H1 (cell line): ENCODE data around the gene DMC1. TPM values are rescaled to one million over a fixed set of nuclear protein-coding genes. Genes with fewer than 3 reads are reported as not detected.

Experiments used
- CTCF ChIA-PET: fragments of 300-600 bp; sonication (Branson Sonifier 250); formaldehyde crosslinking; loops from one replicate; lab custom pipeline; 2021; ENCODE audit not compliant: partially characterized antibody; lab: Charles Lee
- POLR2A ChIA-PET: fragments of 300-600 bp; sonication (Branson Sonifier 250); formaldehyde crosslinking; loops from one replicate; lab custom pipeline; 2021; ENCODE audit warnings: inconsistent platforms; ENCODE audit not compliant: partially characterized antibody; lab: Charles Lee
- DNase-seq, 2 experiments: peaks; one replicate each; pipeline versions ENCODE4 v3.0.0 to v3.0.0-alpha.2; 2010 to 2022; ENCODE audit warnings: low spot score in 2 of 2, low read depth in 1 of 2, mixed read lengths in 1 of 2
- FAIRE-seq: peaks from 2 replicates; lab custom pipeline; 2011; peaks lifted over from hg19 to GRCh38; lab: Jason Lieb, UNC
- H2AFZ ChIP-seq: 2 replicates; pipeline ENCODE4 v1.8.1; 2012; ENCODE audit warnings: low read length, inconsistent platforms
- H2AK5ac ChIP-seq: 2 replicates; pipeline ENCODE4 v1.6.1; 2013; ENCODE audit warnings: low read depth, low read length
- H2BK120ac ChIP-seq: replicated peaks from 2 replicates; pipeline ENCODE3; 2013; ENCODE audit warnings: low read depth, low read length, inconsistent platforms
- H2BK12ac ChIP-seq: 2 replicates; pipeline ENCODE4 v1.6.1; 2013; ENCODE audit warnings: low read depth, low read length
- H2BK15ac ChIP-seq: 2 replicates; pipeline ENCODE4 v1.6.1; 2013; ENCODE audit warnings: low read length
- H2BK20ac ChIP-seq: 2 replicates; pipeline ENCODE4 v1.6.1; 2013; ENCODE audit warnings: low read length
- H2BK5ac ChIP-seq: 2 replicates; pipeline ENCODE4 v1.6.1; 2013; ENCODE audit warnings: low read depth, low read length
- H3K14ac ChIP-seq: 2 replicates; pipeline ENCODE4 v1.6.1; 2013; ENCODE audit warnings: inconsistent platforms; ENCODE audit not compliant: insufficient read length
- H3K18ac ChIP-seq: 2 replicates; pipeline ENCODE4 v1.6.1; 2013; ENCODE audit warnings: low read length; ENCODE audit errors: extremely low read depth
- H3K23ac ChIP-seq: 2 replicates; pipeline ENCODE4 v1.6.1; 2013; ENCODE audit warnings: inconsistent platforms; ENCODE audit not compliant: insufficient read length
- H3K23me2 ChIP-seq: 2 replicates; pipeline ENCODE4 v1.6.1; 2013; ENCODE audit warnings: low read depth, low read length
- H3K27ac ChIP-seq: 2 replicates; pipeline ENCODE4 v1.6.1; 2011; ENCODE audit warnings: low read depth, low read length, inconsistent platforms
- H3K27me3 ChIP-seq, 4 experiments: replicated peaks in 1 of 4; 1 replicate in 1 of 4; 2 replicates in 3 of 4; pipeline versions ENCODE4 v1.6.1 to v1.8.1; 2011 to 2013; ENCODE audit warnings: low read length in 3 of 4, mild to moderate bottlenecking in 3 of 4, inconsistent platforms in 2 of 4, mixed read lengths in 2 of 4, moderate library complexity in 1 of 4; ENCODE audit not compliant: control insufficient read depth in 3 of 4, insufficient read depth in 3 of 4; ENCODE audit errors: extremely low read depth in 1 of 4
- H3K36me3 ChIP-seq, 4 experiments: 2 replicates each; pipeline versions ENCODE4 v1.6.1 to v1.8.1; 2011 to 2013; ENCODE audit warnings: mild to moderate bottlenecking in 4 of 4, low read length in 3 of 4, moderate library complexity in 2 of 4, control low read depth in 1 of 4, inconsistent platforms in 1 of 4; ENCODE audit not compliant: insufficient read depth in 4 of 4, control insufficient read depth in 2 of 4
- H3K4ac ChIP-seq: replicated peaks from 2 replicates; pipeline ENCODE3; 2013; ENCODE audit warnings: low read length, low read depth, mixed read lengths, inconsistent platforms; ENCODE audit not compliant: insufficient read length
- H3K4me1 ChIP-seq, 4 experiments: replicated peaks in 1 of 4; 1 replicate in 1 of 4; 2 replicates in 3 of 4; pipeline versions ENCODE4 v1.6.1 to v1.8.1; 2011 to 2013; ENCODE audit warnings: low read length in 3 of 4, inconsistent platforms in 2 of 4, mixed read lengths in 1 of 4; ENCODE audit not compliant: insufficient read depth in 4 of 4, control insufficient read depth in 3 of 4
- H3K4me2 ChIP-seq, 2 experiments: 2 replicates each; pipeline versions ENCODE4 v1.6.1 to v1.8.1; 2011 to 2013; ENCODE audit warnings: low read depth in 2 of 2, low read length in 2 of 2, control low read depth in 1 of 2, inconsistent platforms in 1 of 2, mild to moderate bottlenecking in 1 of 2; ENCODE audit not compliant: insufficient read depth in 1 of 2
- H3K4me3 ChIP-seq, 4 experiments: fragments of 200-600, 300-600 bp in 1 of 4; sonication (generic), shearing (Covaris generic), sonication (Bioruptor Twin) in 1 of 4; 2 replicates each; pipeline versions ENCODE4 v1.5.1 to v1.8.1; 2011 to 2016; ENCODE audit warnings: low read length in 4 of 4, low read depth in 3 of 4, control low read depth in 2 of 4, inconsistent platforms in 2 of 4, mild to moderate bottlenecking in 2 of 4, mixed read lengths in 1 of 4, moderate library complexity in 1 of 4; ENCODE audit not compliant: insufficient read depth in 2 of 4; ENCODE audit errors: extremely low read depth in 1 of 4
- H3K56ac ChIP-seq: replicated peaks from 2 replicates; pipeline ENCODE3; 2013; ENCODE audit warnings: low read depth, mild to moderate bottlenecking, mixed read lengths, low read length, inconsistent platforms; ENCODE audit not compliant: insufficient read length
- H3K79me1 ChIP-seq: 2 replicates; pipeline ENCODE4 v1.6.1; 2013; ENCODE audit warnings: low read depth, low read length, control low read depth
- H3K79me2 ChIP-seq, 2 experiments: 2 replicates each; pipeline versions ENCODE4 v1.6.1 to v1.8.1; 2012 to 2013; ENCODE audit warnings: low read length in 2 of 2, mild to moderate bottlenecking in 2 of 2, inconsistent platforms in 1 of 2; ENCODE audit not compliant: insufficient read depth in 2 of 2, control insufficient read depth in 1 of 2
- H3K9ac ChIP-seq, 4 experiments: replicated peaks in 1 of 4; 1 replicate in 1 of 4; 2 replicates in 3 of 4; pipeline versions ENCODE4 v1.6.1 to v1.8.1; 2011 to 2013; ENCODE audit warnings: low read depth in 3 of 4, low read length in 3 of 4, control low read depth in 2 of 4, mild to moderate bottlenecking in 2 of 4, moderate library complexity in 2 of 4, inconsistent platforms in 1 of 4; ENCODE audit errors: extremely low read depth in 1 of 4
- H3K9me3 ChIP-seq, 2 experiments: 2 replicates each; pipeline versions ENCODE4 v1.6.1 to v1.8.1; 2012 to 2013; ENCODE audit warnings: mild to moderate bottlenecking in 2 of 2, moderate library complexity in 2 of 2, control low read depth in 1 of 2, inconsistent platforms in 1 of 2, low read depth in 1 of 2, low read length in 1 of 2, mixed read lengths in 1 of 2; ENCODE audit not compliant: insufficient read depth in 2 of 2
- H4K20me1 ChIP-seq, 2 experiments: replicated peaks in 1 of 2; 2 replicates each; pipeline versions ENCODE3 to v1.8.1; 2011 to 2013; ENCODE audit warnings: inconsistent platforms in 2 of 2, low read length in 2 of 2, mild to moderate bottlenecking in 1 of 2; ENCODE audit not compliant: insufficient read depth in 2 of 2, control insufficient read depth in 1 of 2
- H4K5ac ChIP-seq: 2 replicates; pipeline ENCODE4 v1.6.1; 2013; ENCODE audit warnings: low read length, low read depth, mixed read lengths, inconsistent platforms; ENCODE audit not compliant: insufficient read length
- H4K8ac ChIP-seq: 2 replicates; pipeline ENCODE4 v1.8.0; 2013; ENCODE audit warnings: mild to moderate bottlenecking, moderate library complexity, low read length, inconsistent platforms; ENCODE audit not compliant: insufficient read depth; ENCODE audit errors: extremely low read depth
- H4K91ac ChIP-seq: replicated peaks from 2 replicates; pipeline ENCODE3; 2013; ENCODE audit warnings: low read length, mixed read lengths, inconsistent platforms; ENCODE audit not compliant: insufficient read length
- BACH1 ChIP-seq: IDR thresholded peaks from 2 replicates; pipeline ENCODE4 v1.6.1; 2012; ENCODE audit warnings: low read length, improper control_type of control experiment
- CBX8 ChIP-seq: fragments of 300-800, 300-1000 bp; sonication (generic); IDR thresholded peaks from 2 replicates; pipeline ENCODE4 v1.7.1; 2016; ENCODE audit warnings: low read depth, low read length, borderline replicate concordance
- CHD1 ChIP-seq: IDR thresholded peaks from 2 replicates; pipeline ENCODE4 v1.6.1; 2012; ENCODE audit warnings: low read depth, low read length, improper control_type of control experiment
- CHD2 ChIP-seq: IDR thresholded peaks from 2 replicates; pipeline ENCODE4 v1.6.1; 2012; ENCODE audit warnings: low read length, improper control_type of control experiment
- CTBP2 ChIP-seq: IDR thresholded peaks from 2 replicates; pipeline ENCODE4 v1.7.0; 2011; ENCODE audit warnings: borderline replicate concordance, mild to moderate bottlenecking, moderate library complexity, mixed read lengths, low read length; ENCODE audit not compliant: insufficient read depth, insufficient read length
- EZH2 ChIP-seq: fragments of 200-600 bp; sonication (generic); IDR thresholded peaks from 2 replicates; pipeline ENCODE4 v1.7.1; 2012; ENCODE audit warnings: low read depth, mild to moderate bottlenecking, moderate library complexity, low read length, inconsistent platforms; ENCODE audit not compliant: severe bottlenecking
- POU5F1 ChIP-seq: IDR thresholded peaks from 2 replicates; pipeline ENCODE4 v1.6.1; 2011; ENCODE audit warnings: low read depth, mild to moderate bottlenecking, low read length, moderate library complexity
- RAD21 ChIP-seq, 2 experiments: IDR thresholded peaks in 1 of 2; conservative IDR thresholded peaks in 1 of 2; 2 replicates each; pipeline ENCODE4 v1.6.1; 2011; ENCODE audit warnings: low read depth in 2 of 2, low read length in 2 of 2, improper control_type of control experiment in 1 of 2, inconsistent platforms in 1 of 2, mild to moderate bottlenecking in 1 of 2, moderate library complexity in 1 of 2
- RFX5 ChIP-seq: IDR thresholded peaks from 2 replicates; pipeline ENCODE4 v1.6.1; 2011; ENCODE audit warnings: low read depth, low read length, improper control_type of control experiment, borderline replicate concordance
- RXRA ChIP-seq: IDR thresholded peaks from 2 replicates; pipeline ENCODE4 v1.6.1; 2011; ENCODE audit warnings: low read depth, mild to moderate bottlenecking, low read length, moderate library complexity; ENCODE audit not compliant: insufficient read depth
- SIRT6 ChIP-seq: IDR thresholded peaks from one replicate; pipeline ENCODE4 v1.7.1; 2012; ENCODE audit warnings: low read length, inconsistent platforms
- SP1 ChIP-seq: IDR thresholded peaks from 2 replicates; pipeline ENCODE4 v1.6.1; 2011; ENCODE audit warnings: low read depth, low read length
- SP2 ChIP-seq: IDR thresholded peaks from 2 replicates; pipeline ENCODE4 v1.6.1; 2012; ENCODE audit warnings: mild to moderate bottlenecking, low read length, inconsistent platforms
- SP4 ChIP-seq: IDR thresholded peaks from 2 replicates; pipeline ENCODE4 v1.6.1; 2012; ENCODE audit warnings: low read length, inconsistent platforms
- SRF ChIP-seq: IDR thresholded peaks from 2 replicates; pipeline ENCODE4 v1.6.1; 2011; ENCODE audit warnings: mild to moderate bottlenecking, low read depth, low read length, moderate library complexity
- YY1 ChIP-seq: IDR thresholded peaks from 2 replicates; pipeline ENCODE4 v1.6.1; 2011; ENCODE audit warnings: low read depth, mild to moderate bottlenecking, low read length
- WGBS, 2 experiments: shearing (Covaris generic) in 1 of 2; methylation state at CpG; one replicate each; pipeline versions ENCODE4 v1.1.6 to v1.1.7; 2013 to 2015; ENCODE audit warnings: low lambda C conversion rate in 2 of 2, mixed read lengths in 2 of 2, inconsistent platforms in 1 of 2, low coverage in 1 of 2, missing lambda C conversion rate in 1 of 2; ENCODE audit not compliant: insufficient replicate concordance in 2 of 2, insufficient coverage in 1 of 2, insufficient read length in 1 of 2; ENCODE audit errors: extremely low coverage in 1 of 2, missing lambda C conversion rate in 1 of 2; 5-methylcytosine and 5-hydroxymethylcytosine counted together
- polyA plus RNA-seq, 7 experiments: library from polyadenylated mRNA; depleted of rRNA in 3 of 7; stranded (reverse) in 5 of 7; unstranded in 2 of 7; fragments of >200 nt in 5 of 7; fragments of 200-250 nt in 2 of 7; gene quantifications; 1 replicate in 5 of 7; 2 replicates in 1 of 7; 4 replicates in 1 of 7; pipeline versions ENCODE4 v1.2.1 to v1.2.3, GENCODE V29; 2011 to 2013; ENCODE audit warnings: missing spikeins in 2 of 7, mixed read lengths in 2 of 7
- total RNA-seq: library from RNA; stranded (reverse); fragmentation: NEBNext Ultra II Directional; extraction: Animal tissue kit (Norgen Biotek cat#: 25700); gene quantifications from 2 replicates; pipeline ENCODE4 v1.2.1, GENCODE V29; 2021

DMC1 gene
- total and polyA plus RNA-seq, 2 of the 8 experiments (the other 6 are each of a cell fraction or from before 2014, with no cell fraction given) = 3.8 to 7.2 TPM

DNA sequence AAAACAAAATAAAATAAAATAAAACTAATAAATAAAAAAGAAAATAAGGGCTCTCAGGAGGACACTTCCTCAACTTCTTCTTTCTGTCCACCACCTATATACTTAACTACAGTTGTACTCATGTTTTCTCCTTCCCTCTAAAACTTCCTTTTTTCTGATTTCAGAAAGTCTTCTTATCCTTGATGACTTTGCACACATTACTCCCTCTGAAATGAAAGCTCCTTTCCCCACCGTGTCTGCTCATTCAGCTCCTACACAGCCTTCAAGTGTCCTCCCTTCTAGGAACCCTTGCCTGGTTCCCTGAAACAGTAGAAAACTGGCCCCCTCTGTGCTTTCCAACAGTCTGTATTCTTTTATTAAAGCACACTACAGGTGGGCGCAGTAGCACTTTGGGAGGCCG is 45.6 kb downstream of the DMC1 start:
- Histone ChIP-seq H3K4me3 (no peak overlapping the region), H2AK5ac (no peak overlapping the region), H2BK12ac (no peak overlapping the region), H3K27me3 (no peaks in the 10 kb centered on the region), H4K5ac (no peak overlapping the region), H3K18ac (no peak overlapping the region), H3K9ac (no peak overlapping the region), H3K27ac (no peak overlapping the region), H3K79me2 (no peaks in the 10 kb centered on the region), H4K91ac (no peak overlapping the region), H2BK120ac (no peak overlapping the region), H3K14ac (no peak overlapping the region), H4K20me1 (no peaks in the 10 kb centered on the region), H2AFZ (no peak overlapping the region), H4K8ac (no peak overlapping the region; the same call in 1 of the 2 replicates), H3K4me1 (no peaks in the 10 kb centered on the region), H3K23me2 (no peaks in the 10 kb centered on the region), H3K9me3 (no peaks in the 10 kb centered on the region), H3K23ac (no peak overlapping the region), H3K36me3 (no peaks in the 10 kb centered on the region), H2BK15ac (no peak overlapping the region), H3K4ac (no peak overlapping the region), H2BK5ac (no peak overlapping the region), H3K79me1 (no peaks in the 10 kb centered on the region), H2BK20ac (no peak overlapping the region), H3K56ac (no peak overlapping the region), H3K4me2 (no peak overlapping the region)
- FAIRE-seq (no peak), DNase-seq (peak in 1 of 2 experiments; percentile 2)
- ChIA-PET CTCF (interaction anchor here (0.6 to 2.9 kb wide), 7 partner anchors 9 to 278 kb away, joined by 3 to 18 read pairs (median 5); partner anchors contain the start of gene DMC1), POLR2A (interaction anchor here (1.2 to 2.7 kb wide), 6 partner anchors 17 to 61 kb away, joined by 3 to 9 read pairs (median 3); no protein-coding TSS in a partner anchor)
- WGBS, 2 experiments = 94% methylated on average over 3 of the region's 3 CpGs; no CpG with 5 or more reads in 1 of the 2 experiments
- TF ChIP-seq SIRT6 (no peak), RXRA (no peak), SP1 (no peak), SP2 (no peak), CHD2 (no peak), CHD1 (no peak), RAD21 (IDR thresholded peaks at IDR 0.05 in 1 of 2, conservative IDR thresholded peaks at IDR 0.05 in 1 of 2; ENCODE audit: low read depth in 2 of 2, low read length in 2 of 2) (no peak), YY1 (no peak), EZH2 (no peak), POU5F1 (no peak), SRF (no peak), SP4 (no peak), CBX8 (no peak), BACH1 (no peak), RFX5 (no peak), CTBP2 (no peak)
